T47D (cell line): Measurements from ENCODE around the gene ZC3HAV1.
"Not testable (repeated sequence)": the region's sequence is repeated elsewhere in the genome, so short reads cannot be mapped to it uniquely, and the experiment has no call there.

Experiments
- DNase-seq, 2 experiments: peaks; one replicate each; pipeline versions ENCODE4 v3.0.0 to v3.0.0-alpha.2; 2011 to 2012; ENCODE audit warnings: low read depth in 1 of 2, low spot score in 1 of 2
- JUND ChIP-seq: IDR thresholded peaks from 2 replicates; pipeline ENCODE4 v1.6.1; 2012; ENCODE audit warnings: low read depth
- in situ Hi-C: cut with HindIII; loops from 2 replicates; pipeline ENCODE4 v1.10.0; 2016; ENCODE audit warnings: low sequenced_read_pairs, low pct_unique_long_range_greater_than_20kb

The ZC3HAV1 gene

DNA sequence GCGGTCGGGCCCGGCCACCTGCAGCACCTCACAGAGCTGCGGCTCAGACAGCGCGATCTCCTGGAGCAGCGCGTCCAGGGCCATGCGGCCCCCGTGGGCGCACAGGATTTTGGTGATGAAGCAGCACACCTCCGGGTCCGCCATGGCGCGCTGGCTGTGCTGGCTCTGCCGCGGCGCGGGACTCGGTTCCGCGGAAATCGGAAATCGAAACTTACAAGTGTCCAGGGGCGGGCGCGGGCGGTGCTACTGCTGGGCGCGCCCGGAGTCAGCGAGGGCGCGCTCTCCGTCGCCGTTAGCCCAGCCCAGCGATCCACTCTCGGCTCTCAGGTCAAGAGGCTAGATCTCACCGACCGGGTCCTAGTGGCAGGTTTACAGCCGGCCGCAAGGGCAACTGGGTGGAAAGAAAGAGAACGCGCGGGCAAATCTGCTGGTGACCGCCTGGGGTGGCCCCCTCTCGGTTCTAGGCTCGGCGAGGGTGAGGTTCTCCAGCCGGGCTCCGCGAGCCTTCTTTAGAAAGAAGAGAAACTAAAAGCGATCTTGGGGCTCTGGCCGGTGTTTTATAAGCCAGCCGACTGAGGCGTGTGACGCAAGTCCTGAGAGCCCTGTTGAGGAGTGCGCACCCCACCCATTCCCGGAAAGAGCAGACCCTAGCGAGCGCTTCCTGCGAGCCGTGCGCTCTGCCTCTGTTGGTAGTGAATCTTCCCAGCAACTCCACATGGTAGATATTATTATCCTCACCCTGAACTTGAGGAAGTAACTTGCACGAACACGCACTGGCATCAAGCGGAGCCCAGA is at the start of gene ZC3HAV1:
ZC3HAV1 (minus strand) TSS at position 533 of the 795 bp plus-strand sequence; CDS start at position 144, 389 bp downstream.
- in situ Hi-C loops, result no loop called here
- peak; percentile 59 to 82 for DNase-seq
- no peak for TF ChIP-seq JUND

DNA sequence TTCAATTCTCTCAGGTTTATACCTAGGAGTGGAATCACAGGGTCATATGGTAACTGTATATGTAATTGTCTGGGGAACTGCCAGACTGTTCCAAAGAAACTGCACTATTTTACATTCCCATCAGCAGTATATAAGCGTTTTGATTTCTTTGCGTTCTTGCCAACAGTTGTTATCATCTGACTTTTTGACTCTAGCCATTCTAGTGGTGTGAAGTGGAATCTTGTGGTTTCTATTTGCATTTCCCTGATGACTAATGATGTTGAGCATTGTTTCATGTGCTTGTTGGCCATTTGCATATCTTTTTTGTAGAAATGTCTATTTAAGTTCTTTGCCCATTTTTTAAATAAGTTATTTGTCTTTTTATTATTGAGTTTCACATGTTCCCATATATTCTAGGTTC is 44.3 kb upstream of the ZC3HAV1 start:
- in situ Hi-C loops, result no loop called here
- DNase-seq, result no peak
- TF ChIP-seq JUND, result no peak

- TF ChIP-seq JUND, result no peak
- in situ Hi-C loops, result no loop called here
- no peak for DNase-seq
Observed at GRCh38 chr7:139152149-139152548, 42.6 kb upstream of the ZC3HAV1 start.

DNA sequence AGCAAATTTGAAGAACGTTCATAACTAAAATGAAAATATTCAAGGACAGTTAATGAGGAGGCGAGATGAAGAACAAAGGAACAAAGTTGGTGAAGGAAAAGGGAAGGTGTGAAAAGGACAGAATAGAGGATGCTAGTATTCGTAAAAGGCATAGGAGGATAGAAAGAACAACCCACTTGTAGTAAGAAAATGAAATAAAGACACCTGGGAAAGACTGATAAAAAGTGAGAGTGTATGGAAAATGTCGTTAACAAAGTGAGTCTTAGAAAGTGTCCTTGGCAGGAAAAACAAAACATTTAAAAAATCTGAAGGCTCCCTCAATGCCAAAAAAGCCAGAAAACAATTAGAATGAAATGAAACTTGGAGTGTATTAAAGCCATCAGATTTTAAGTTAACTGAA is 29.6 kb upstream of the ZC3HAV1 start:
- in situ Hi-C loops, result no loop called here
- no peak for DNase-seq
- no peak for TF ChIP-seq JUND

DNA sequence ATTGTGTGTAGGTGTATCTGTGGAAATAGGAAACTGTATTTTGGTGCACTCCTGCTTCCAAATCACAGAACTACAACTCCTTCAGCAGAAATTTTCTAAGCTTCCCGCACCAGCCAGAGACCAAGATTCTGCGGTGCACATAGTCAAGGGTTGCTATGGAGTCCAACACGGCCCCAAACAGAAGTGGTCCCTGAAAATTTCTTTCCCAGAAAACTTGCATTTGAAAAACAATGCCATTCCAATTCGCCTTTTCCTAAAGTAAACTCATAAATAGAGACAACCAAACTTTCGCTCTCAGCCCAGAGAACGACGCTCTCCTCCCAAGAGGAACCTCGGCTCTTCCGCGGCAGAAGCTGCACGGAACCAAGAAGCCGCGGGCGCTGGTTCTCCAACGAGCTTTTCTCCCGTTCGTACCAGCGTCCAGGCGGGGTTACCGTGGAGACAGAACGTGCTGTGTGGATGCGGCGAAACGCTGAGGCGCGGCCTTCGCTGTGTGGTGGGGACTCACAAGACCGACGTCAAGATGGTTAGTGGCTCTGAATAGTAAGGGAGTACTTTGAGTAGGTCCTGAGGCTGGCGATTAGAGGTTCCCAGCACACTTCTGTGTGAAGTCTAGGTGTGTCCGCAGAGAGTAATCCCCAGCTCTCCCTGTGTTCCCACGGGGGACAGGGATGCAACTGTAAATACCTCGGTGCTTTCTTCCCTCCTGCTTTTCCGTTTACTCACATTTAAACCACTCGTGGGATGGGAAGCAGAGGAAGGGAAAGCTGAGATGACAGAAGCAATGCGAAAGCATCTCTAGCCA is 24.0 kb upstream of the ZC3HAV1 start:
- peak; percentile 41 to 88 for DNase-seq
- TF ChIP-seq JUND, result no peak

DNA sequence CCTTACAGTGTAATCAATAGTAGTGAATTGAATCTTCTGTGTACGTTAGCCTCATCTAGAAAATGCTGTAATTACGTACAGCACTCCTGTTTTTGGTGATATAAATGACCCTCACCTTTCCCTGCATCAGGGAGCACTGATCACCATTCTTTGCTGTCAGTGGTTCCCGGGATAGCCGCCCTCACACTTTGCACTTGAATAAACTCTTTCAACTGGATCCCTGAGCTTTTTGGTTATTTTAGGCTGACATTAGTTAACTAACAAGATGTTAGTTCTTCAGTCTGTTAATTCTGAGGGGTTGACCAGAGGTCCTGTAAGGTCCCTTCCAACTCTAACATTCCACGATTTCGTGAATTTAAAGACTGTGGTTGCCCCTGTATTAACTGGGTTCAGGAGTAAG is 23.4 kb upstream of the ZC3HAV1 start:
- DNase-seq, result no peak
- no peak for TF ChIP-seq JUND

More for the DNA sequence above, 24.0 kb upstream of the ZC3HAV1 start:
- in situ Hi-C loops, result no loop called here

GRCh38 chr7:139131601-139132041 is 22.1 kb upstream of the ZC3HAV1 start:
- no peak for TF ChIP-seq JUND
- in situ Hi-C loops, result no loop called here
- no peak for DNase-seq

More for the DNA sequence above, 23.4 kb upstream of the ZC3HAV1 start:
- in situ Hi-C loops, result no loop called here

DNA sequence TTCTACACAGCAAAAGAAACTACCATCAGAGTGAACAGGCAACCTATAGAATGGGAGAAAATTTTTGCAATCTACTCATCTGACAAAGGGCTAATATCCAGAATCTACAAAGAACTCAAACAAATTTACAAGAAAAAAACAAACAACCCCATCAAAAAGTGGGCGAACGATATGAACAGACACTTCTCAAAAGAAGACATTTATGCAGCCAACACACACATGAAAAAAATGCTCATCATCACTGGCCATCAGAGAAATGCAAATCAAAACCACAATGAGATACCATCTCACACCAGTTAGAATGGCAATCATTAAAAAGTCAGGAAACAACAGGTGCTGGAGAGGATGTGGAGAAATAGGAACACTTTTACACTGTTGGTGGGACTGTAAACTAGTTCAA is 20.3 kb upstream of the ZC3HAV1 start:
- in situ Hi-C loops, DNase-seq: not testable (repeated sequence)

DNA sequence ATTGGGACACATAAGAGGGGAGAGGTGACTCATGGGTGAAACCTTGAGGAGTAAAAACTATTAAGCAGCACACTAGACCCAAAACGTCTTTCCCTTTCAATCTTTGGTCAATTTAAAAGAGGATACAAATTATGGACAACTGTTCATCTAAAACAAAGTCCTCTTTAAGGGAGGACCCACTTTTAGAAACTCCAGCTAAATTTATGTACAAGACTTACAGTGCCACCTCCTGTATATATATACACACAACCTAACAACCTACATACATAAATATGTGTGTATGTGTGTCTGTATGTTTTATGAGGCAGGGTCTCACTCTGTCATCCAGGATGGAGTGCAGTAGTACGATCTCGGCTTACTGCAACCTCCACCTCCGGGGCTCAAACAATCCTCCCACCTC is 18.1 kb upstream of the ZC3HAV1 start:
- in situ Hi-C loops, result no loop called here
- TF ChIP-seq JUND, result no peak
- DNase-seq, result no peak

- DNase-seq, result no peak
- TF ChIP-seq JUND, result no peak
- in situ Hi-C loops, result no loop called here
Observed at GRCh38 chr7:139125657-139126056, 16.1 kb upstream of the ZC3HAV1 start.

GRCh38 chr7:139124995-139125394 is 15.5 kb upstream of the ZC3HAV1 start:
- DNase-seq, in situ Hi-C loops: not testable (repeated sequence)

DNA sequence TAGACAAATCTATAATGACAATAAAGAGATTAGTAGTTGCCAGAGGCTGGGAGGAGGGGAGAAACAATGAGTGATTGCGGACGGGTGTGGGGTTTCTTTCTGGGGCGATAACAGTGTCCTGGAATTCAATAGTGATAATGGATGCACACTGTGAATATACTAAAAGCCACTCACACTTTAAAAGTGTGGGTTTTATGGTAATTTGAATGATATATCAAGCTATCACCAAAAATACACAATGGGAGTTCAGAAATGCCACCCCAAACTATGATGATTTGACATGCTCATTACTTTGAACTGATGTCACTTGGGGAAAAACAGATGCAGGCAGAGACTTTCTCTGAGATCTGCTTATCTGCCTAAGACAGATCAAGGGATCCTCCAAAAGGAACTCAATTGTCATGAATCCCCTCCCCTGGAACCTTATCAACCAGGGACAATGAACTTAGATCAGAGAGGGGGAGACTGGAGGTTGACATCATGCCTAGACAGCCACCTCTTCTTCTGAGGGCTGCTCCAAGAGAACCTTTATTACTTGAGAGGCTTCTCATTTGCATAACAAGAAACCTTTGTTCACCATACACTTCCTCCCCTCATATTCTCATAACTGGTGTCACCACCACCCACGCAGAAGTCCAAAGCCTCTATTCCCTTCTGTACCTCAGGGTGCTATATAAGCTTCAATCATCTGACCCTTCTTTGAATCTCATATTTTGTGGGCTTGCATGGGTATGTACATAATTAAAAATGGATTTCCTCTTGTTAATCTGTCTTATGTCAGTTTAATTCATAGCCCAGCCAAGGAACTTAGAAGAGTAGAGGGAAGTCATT is 14.8 kb upstream of the ZC3HAV1 start:
- in situ Hi-C loops, result no loop called here
- no peak for TF ChIP-seq JUND
- no peak for DNase-seq

DNA sequence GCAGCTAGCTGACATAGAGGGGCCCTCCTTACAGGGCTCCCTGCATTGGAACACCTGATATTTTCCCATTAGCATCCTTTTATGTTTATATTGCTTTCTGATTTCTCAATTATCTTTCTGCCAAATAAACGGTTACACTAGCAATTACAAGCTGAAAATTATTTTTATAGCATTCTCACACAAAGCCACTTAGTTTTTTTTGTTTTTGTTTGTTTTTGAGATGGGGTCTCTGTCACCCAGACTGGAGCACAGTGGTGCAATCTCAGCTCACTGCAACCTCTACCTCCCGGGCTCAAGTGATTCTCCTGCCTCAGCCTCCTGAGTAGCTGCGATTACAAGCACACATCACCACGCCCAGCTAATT is 9.9 kb upstream of the ZC3HAV1 start:
- no peak for DNase-seq
- in situ Hi-C loops, result no loop called here
- TF ChIP-seq JUND, result no peak
